Bronchial smooth muscle cell (primary cell): Measurements from ENCODE around the gene OR2T34. TPM values are rescaled to one million over a fixed set of nuclear protein-coding genes. Genes with fewer than 3 reads are reported as not detected.

Experiments
- total RNA-seq: library from RNA; depleted of rRNA; stranded (reverse); fragments of >200 nt; gene quantifications from 2 replicates; pipeline ENCODE4 v1.2.1, GENCODE V29; 2014

The OR2T34 gene
- not detected in 2 replicates for total RNA-seq

DNA sequence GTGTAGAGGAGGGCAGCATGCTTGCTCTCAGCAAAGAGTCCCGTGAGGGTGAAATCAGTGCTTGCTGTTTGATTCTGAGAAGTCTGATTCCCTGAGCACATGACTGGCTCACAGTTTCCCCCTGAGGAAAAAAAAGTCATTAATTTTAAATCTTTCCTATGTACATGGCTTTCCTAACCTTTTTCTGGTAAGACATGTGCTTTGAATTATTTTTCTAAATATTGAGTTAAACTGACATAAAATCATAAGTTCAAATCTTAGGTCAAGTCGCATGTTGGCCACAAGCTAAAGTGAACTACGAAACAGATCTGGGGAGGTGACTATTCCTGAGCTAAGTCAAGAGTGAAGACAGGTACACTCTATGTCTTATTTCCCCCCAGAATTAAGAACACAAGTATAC is at the start of gene OR2T34:
OR2T34 (minus strand) TSS at position 101 of the 400 bp plus-strand sequence; CDS start at position 101, 0 bp downstream.

GRCh38 chr1:248597589-248597988 is 23.0 kb upstream of the OR2T34 start, which contains the start of gene OR2T10:
OR2T10 (minus strand) TSS chr1:248597700; CDS start chr1:248593768, 3,932 bp downstream.

GRCh38 chr1:248562672-248563071 is 11.9 kb downstream of the OR2T34 start, which contains the start of gene OR2T29:
OR2T29 (minus strand) TSS chr1:248562772; CDS start chr1:248559491, 3,281 bp downstream.

Other genes starting within 250 kb of the OR2T34 start
- gene OR14C36, start 226.0 kb downstream of the OR2T34 start, total RNA-seq, result not detected in 2 replicates
- not detected in 2 replicates for gene OR2T4, start 213.1 kb downstream of the OR2T34 start, total RNA-seq
- gene OR2T6, start 199.0 kb downstream of the OR2T34 start, total RNA-seq, result not detected in 2 replicates
- gene OR2T1, start 171.7 kb downstream of the OR2T34 start, total RNA-seq, result not detected in 2 replicates
- not detected in 2 replicates for gene OR2T2, start 129.1 kb downstream of the OR2T34 start, total RNA-seq
- not detected in 2 replicates for gene OR2T3, start 101.4 kb downstream of the OR2T34 start, total RNA-seq
- not detected in 2 replicates for gene OR2T5, start 86.2 kb downstream of the OR2T34 start, total RNA-seq
- not detected in 2 replicates for gene OR2G6, start 66.7 kb downstream of the OR2T34 start, total RNA-seq
- gene OR2T29, start 12.0 kb downstream of the OR2T34 start, total RNA-seq, result not detected in 2 replicates
- gene OR2T10, start 22.9 kb upstream of the OR2T34 start, total RNA-seq, result not detected in 2 replicates
- not detected in 2 replicates for gene OR2T11, start 60.3 kb upstream of the OR2T34 start, total RNA-seq
- not detected in 2 replicates for gene OR2T35, start 70.5 kb upstream of the OR2T34 start, total RNA-seq
- not detected in 2 replicates for gene OR2T27, start 80.8 kb upstream of the OR2T34 start, total RNA-seq
- gene OR14I1, start 128.0 kb upstream of the OR2T34 start, total RNA-seq, result not detected in 2 replicates
- not detected in 2 replicates for gene LYPD8, start 181.0 kb upstream of the OR2T34 start, total RNA-seq